T-helper 2 cell (primary cell): Measurements from ENCODE around the gene SEC23B.
"Not testable (repeated sequence)": the region's sequence is repeated elsewhere in the genome, so short reads cannot be mapped to it uniquely, and the experiment has no call there.

Experiments used
- DNase-seq, 5 experiments: peaks; one replicate each; pipeline versions ENCODE4 v3.0.0 to v3.0.0-alpha.2; 2012 to 2022

SEC23B gene

DNA sequence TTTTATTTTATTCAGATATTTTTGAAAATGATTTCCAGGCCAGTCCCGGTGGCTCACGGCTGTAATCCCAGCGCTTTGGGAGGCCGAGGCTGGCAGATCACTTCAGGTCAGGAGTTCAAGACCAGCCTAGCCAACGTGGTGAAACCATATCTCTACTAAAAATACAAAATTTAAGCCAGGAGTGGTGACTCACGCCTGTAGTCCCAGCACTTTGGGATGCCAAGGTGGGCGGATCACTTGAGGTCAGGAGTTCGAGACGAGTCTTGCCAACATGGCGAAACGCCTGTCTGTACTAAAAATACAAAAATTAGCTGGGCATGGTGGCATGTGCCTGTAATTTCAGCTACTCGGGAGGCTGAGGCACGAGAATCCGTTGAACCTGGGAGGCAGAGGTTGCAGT lies 19.0 kb downstream of the SEC23B start:
- DNase-seq, result not testable (repeated sequence)

- no peak for DNase-seq
These were observed 19.6 kb downstream of the SEC23B start for GRCh38 chr20:18527339-18527738.

DNA sequence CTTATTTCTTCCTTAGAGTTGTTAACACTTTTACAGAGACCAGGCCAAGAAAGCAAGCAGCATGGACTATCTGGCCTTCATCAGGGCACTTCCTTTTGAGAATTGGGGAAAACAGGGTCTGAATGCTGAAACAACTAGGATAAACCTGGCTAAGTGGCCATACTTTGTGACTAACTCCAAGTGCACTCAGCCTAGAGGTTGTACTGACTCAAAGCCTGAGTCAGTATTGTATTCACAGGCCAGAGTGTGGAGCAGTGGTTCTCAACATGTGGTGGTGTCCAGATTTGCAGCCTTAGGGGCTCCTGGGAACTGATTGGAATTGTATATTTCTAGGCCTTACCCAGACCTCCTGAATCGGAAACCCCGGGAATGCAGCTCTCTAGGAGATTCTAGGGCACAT lies 20.1 kb downstream of the SEC23B start:
- no peak for DNase-seq

- DNase-seq, result no peak
These were observed 21.3 kb downstream of the SEC23B start for GRCh38 chr20:18529041-18529440.

DNA sequence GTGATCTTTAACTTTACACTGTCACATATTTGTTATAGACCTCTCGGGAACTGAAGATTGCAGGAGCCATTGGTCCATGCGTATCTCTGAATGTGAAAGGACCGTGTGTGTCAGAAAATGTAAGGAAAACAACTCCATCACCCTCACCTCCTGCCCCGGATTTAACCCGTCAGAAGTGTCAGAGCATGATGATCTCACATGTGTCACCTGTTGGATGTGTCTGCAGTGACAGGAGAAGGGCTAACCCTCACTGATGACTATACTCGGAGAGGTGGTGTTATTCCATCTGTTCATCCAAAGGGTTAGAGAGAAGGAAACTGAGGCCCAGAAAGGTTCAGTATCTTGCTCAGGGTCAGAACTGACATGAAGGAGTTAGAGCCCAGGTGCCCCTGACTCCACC lies 24.9 kb downstream of the SEC23B start:
- DNase-seq, result no peak

DNA sequence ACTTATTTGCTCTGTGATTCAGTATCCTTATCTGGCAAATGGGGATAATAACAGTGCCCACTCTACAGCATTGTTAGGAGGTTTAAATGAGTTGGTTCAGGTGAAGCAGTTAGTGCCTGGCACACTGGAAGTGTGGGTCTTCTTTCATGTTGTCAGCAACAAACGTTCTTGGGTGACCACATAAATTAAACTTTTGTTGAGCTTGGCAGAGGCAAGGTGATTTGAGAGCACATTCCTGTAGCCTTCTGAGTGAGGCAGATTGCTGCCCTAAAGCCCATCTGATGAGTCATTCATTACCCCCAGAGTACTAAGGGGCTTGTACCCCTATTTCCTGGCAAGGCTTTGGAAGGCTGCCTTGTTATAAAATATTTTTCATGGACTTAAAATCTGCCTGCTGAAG lies 25.8 kb downstream of the SEC23B start:
- DNase-seq, result no peak

DNA sequence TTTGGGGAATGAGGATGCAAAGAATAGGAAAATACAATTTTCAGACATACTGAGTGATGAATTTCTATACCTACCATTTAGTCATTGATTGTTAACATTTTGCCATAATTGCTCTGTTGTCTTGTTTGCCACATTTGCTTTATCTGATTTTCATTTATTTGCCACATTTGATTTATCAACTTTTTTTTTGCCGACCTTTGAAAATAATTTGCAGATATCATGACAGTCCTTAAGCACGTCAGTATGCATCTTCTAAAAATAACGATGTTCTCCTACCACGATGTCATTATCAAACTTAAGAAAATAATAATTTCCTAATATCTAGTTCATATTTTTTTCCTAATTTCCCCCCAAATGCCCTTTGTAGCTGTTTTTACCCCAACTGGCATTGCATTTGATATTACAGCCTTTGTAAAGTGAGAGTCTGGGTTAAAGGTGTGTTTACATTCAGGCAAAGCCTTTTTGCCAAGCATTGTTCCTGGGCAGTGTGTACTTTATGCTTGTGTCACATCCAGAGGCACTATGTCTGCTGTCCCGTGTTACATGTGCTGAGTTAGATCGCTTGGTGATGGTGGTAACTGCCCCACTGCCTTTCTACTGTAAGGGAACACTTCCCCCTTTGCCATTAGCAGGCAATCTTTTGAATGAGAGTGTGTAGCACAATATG lies 26.4 kb downstream of the SEC23B start:
- no peak for DNase-seq

DNA sequence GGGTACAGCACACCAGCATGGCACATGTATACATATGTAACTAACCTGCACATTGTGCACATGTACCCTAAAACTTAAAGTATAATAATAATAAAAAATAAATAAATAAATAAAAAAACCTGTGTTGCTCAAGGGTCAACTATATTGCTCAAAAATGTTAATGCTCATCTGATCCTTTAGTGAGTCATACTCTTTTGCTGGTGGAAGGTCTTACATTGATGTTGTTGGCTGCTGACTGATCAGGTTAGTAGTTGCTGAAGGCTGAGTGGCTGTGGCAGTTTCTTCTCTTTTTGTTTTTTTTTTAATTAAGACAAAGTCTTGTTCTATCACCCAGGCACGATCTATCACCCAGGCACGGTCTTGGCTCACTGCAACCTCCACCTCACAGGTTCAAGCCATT lies 29.9 kb downstream of the SEC23B start:
- DNase-seq, result no peak

DNA sequence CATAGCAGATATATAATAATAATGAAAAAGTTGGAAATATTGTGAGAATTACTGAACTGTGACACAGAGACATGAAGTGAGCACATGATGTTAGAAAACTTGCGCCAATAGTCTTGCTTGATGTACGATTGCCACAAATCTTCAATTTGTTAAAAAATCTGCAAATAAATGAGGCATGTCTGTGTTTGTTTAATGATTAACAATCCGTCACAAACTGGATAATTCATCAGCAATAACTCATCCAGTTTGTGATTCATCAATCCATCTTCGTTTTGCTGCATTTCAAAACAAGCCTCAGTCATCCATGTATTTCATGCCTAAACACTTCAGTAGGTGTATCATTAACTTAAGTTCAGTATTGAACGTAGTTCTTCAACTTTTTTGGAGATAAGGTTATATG lies 34.0 kb downstream of the SEC23B start:
- no peak for DNase-seq

GRCh38 chr20:18543216-18543615 lies 35.5 kb downstream of the SEC23B start:
- DNase-seq, result no peak

DNA sequence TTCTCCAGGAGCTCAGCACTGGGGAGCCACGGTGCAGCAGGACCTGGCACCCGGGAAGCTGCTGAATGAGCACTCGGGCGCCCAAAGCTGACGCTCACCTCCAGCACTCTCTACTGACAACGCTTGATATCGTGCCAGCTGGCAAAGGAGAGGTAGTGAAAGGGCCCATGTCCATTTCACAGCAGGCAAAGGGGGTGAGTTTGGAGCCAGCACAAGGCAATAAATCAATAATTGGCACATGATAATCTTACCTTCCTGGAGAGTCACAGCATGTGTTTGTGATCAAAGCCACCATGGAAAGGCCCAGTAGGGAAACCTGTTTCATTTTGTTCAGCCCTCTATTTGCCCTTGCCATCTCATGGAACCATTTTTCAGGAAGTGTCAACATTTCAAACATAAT lies 36.2 kb downstream of the SEC23B start:
- DNase-seq, result no peak

GRCh38 chr20:18545566-18545965 lies 37.8 kb downstream of the SEC23B start:
- DNase-seq, result no peak

DNA sequence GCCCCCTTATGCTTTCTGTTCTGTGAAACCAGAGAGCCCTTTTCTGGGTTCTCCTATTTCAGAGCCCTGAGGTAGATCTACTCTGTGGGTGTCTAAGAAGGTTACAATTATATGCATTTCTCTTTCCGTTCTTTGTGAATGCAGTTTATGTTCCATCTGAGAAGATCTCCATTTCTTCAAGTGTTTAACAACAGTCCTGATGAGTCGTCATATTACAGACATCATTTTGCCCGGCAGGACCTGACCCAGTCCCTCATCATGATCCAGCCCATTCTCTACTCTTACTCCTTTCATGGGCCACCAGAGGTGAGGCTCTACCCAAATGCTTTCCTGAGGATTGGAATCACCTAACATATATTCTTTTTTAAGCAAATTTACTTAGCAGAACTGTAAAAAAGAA lies 40.7 kb downstream of the SEC23B start:
- DNase-seq, result no peak

DNA sequence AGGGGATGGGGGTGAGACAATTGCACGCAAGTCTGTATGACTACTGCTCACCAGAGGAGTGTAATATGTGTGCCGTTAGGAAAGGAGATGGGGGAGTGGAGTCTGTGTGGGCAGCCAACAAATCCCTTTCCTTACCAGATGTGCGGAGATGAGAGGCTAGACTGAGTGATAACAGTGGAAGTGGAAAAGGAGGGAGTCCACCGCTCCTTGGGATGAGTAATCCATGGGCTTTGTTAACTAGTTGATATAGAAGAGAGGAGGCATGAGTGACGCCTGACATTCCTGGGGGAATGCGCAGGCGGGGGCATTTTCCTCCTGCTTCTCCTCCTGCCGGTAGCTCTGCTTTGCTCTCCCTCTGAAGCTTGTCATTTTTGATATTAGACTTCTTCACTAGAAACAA lies 46.0 kb downstream of the SEC23B start:
- no peak for DNase-seq

GRCh38 chr20:18566892-18567738 lies 59.4 kb downstream of the SEC23B start, which contains the start of gene SMIM26:
Gene SMIM26 (plus strand): TSS chr20:18567432. CDS start chr20:18567479, 47 bp downstream.
- peak; percentile 80 to 97 (median 90) for DNase-seq

DNA sequence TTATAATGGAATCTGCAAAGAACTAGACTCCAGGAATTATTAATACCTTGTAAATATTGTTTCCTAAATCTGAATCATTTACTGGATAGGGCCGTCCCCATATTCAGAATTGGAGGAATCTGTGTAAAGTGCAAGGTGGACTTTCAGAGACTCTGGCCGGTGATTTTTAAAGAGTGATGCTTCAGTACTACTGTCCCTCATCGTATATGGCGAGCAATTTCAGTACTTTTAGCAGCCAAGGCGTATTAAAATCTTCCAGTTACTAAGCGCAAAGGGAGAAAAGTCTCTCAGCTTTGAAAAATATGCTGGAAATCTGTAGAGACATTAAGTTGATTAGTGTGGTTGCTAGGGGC lies 60.0 kb downstream of the SEC23B start:
- DNase-seq, result no peak

DNA sequence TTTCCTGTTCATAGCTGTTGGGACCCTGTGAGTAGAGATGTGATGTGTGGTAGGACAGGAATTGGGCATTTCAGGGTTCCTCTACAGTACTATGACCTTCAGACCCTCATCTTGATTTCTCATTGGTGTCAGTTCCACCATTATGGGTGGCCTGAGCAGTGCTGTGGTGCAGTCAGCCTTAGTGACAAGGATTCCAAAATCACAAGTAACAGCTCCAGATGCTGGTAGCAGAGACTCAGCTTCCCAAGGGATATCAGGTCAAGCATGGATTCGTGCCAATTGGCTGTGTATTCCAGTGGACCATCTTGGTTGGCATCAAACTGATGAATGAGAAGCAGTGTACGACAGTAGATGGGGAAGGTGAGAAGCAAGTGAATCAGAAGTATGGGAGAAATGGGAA lies 63.3 kb downstream of the SEC23B start:
- DNase-seq, result no peak

- DNase-seq, result no peak
These were observed 63.8 kb downstream of the SEC23B start for GRCh38 chr20:18571578-18571977.

DNA sequence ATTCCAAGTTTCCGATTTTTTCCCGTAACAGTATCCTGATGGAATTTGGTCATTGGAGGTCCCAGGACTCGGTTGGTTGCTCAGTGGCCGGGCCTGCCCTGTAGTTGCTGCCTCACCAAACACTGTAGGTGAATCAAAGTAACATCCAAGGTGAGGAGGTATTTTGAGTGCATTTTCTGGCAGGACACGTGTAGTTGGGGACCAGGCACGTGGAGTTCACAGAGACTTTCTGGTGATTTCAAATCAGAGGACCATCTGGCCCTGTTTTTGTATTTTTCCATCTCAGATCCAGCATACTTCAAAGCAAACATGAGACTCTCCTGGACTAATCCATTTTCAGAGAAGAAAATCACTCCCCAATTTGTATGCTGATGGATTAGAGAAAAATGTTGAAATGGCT lies 70.2 kb downstream of the SEC23B start:
- DNase-seq, result no peak

DNA sequence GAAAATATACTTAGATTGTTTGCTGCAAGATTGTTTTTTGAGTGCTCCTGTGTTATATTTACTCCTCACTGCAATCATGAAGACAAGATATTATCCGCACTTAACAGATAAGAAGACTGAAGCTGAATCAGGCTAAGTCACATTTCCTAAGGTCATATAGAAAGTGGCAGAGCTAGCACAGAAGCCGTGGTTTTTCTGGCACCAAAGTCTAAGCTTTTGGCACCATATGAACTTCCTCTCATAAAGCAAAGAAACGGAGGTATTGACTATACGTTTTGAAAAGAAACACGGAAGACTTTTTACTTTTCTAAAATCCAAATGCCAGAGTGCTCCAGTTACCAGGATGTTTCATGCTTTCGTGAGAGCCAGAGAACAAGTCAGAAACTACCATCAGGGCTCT lies 70.8 kb downstream of the SEC23B start:
- DNase-seq, result peak in 1 of 5 experiments; percentile 50

DNA sequence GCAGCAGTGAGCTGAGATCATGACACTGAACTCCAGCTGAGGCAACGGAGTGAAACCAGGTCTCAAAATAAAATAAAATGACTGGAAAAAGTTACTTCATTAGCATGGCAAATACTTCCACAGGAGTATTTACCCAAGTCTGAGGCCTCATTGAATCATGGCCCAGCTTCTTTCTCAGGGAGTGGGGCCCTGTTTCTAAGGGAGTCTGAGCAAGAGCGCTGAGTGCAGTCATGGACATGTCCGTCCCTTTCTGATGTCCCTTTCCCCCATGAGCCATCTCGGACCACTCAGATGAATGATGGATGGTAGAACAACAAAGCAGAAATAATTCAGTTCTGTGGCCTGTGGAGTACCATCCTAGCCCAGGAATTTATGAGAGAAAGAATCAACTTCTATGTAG lies 72.3 kb downstream of the SEC23B start:
- no peak for DNase-seq

DNA sequence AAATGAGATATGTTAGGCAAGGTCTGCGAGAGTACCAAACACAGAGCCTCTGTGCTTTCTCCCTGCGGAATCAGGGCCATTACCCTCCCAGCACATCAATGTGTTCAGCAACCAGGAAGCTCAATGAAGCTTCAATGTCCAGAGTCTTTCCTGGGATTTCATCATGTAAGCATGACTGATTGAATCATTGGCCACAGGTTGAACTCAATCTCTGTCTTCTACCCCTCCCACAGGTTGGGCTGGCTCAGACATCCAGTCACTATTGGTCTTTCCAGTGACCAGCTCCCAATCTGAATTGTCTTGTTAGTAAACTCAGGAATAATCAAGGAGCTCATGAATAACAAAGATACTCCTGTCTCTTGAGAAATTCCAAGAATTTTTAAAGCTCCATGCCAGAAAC lies 77.4 kb downstream of the SEC23B start:
- no peak for DNase-seq

DNA sequence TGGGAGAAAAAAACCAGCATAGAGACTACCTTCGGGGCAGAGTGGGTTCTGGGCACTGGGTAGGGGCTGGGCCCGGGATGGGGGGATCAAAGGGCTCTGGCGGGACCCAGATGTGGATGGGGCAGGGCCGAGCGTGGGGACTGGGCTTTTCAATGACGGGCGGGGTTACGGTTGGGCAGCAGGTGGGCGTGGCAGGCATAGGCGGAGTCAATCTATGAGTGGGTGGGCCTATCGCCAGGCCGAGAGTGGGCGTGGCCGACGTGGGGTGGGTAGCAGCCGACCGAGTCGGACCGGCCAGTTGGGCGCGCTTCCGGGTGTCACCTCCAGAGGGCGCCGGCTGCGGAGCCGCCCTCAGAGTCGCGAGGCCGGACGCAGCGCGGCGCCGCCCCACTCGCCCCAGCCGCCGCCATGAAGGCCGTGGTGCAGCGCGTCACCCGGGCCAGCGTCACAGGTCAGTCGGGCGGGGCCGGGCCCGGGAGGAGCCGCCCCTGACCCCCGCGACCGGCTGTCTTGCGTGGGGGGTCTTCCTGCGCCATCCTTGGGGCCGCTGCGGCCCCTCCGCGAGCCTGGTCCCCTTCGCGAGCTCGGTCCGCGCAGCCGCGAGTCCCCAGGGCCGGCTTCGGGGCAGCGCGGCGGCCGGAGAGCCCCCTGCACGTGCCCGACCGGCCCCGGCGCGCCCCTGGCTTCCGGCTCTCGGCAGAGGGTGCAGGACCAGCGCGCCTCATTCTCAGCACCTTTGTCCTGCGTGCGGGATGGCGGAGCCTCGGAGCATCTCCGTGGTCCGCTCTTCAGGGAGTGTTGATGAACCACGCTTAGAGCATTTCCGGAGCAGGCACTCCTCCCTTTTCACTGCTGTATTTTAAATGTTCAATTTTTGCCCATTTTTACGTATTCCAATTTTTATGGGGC lies 80.2 kb downstream of the SEC23B start, which contains the start of gene DTD1:
DTD1 (plus strand) TSS at position 390 of the 909 bp plus-strand sequence; CDS start at position 409, 19 bp downstream.
- peak; percentile 61 to 86 (median 71) for DNase-seq
